Measurements from ENCODE around the gene HARS1. TPM values are rescaled to one million over a fixed set of nuclear protein-coding genes. Genes with fewer than 3 reads are reported as not detected.
"Not testable (repeated sequence)": the region's sequence is repeated elsewhere in the genome, so short reads cannot be mapped to it uniquely, and the experiment has no call there.

HARS1 gene
- total RNA-seq, 1 donor from 2014 or later, result 67.7 TPM

- H3K9me3 Mint-ChIP-seq, result no peaks in the 10 kb centered on the region
- no peaks in the 10 kb centered on the region for H3K27me3 Mint-ChIP-seq
- H3K4me3 Mint-ChIP-seq, result peak overlapping the region; percentile 99
- H3K36me3 Mint-ChIP-seq, result peaks cover 41% of the 10 kb centered on the region
- H3K27ac Mint-ChIP-seq, result peak overlapping the region; percentile 100
- no peak for TF ChIP-seq CTCF (conservative IDR thresholded peaks at IDR 0.05)
- peaks cover 22% of the 10 kb centered on the region for H3K4me1 Mint-ChIP-seq (ENCODE audit: unreplicated experiment)
- DNase-seq (ENCODE audit: extremely low spot score, unreplicated experiment), result no peak
Measured at GRCh38 chr5:140664030-140664358, 27.2 kb downstream of the HARS1 start.

- H3K27ac Mint-ChIP-seq; DNase-seq (ENCODE audit: extremely low spot score, unreplicated experiment); H3K4me3 Mint-ChIP-seq; H3K9me3 Mint-ChIP-seq; H3K27me3 Mint-ChIP-seq; H3K4me1 Mint-ChIP-seq (ENCODE audit: unreplicated experiment): not testable (repeated sequence)
- peaks cover 40% of the 10 kb centered on the region for H3K36me3 Mint-ChIP-seq
Measured at GRCh38 chr5:140660371-140660770, 30.8 kb downstream of the HARS1 start.

- no peak for TF ChIP-seq CTCF (conservative IDR thresholded peaks at IDR 0.05)
Measured at GRCh38 chr5:140658870-140659269, 32.3 kb downstream of the HARS1 start.

DNA sequence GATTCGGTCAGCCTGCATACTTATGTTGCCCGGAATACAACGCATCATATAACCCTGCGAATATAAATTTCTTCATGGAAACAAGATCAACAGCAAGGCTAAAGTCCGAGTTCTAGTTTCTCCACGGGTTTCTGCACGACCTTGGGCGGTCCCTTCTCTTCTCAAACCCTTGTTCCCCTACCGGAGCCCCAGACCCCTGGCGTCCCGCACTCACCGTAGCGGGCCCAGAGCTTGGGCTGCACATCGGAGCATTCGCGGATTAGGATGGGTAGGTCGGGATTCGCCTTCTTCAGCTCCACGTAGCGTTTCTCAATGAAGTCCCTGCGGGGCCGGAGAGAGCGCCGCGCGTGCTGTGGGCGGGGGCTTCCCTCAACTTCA lies 44.1 kb downstream of the HARS1 start:
- Mint-ChIP-seq H3K36me3 (peaks cover 20% of the 10 kb centered on the region), H3K27ac (peak overlapping the region; percentile 96), H3K9me3 (no peaks in the 10 kb centered on the region), H3K4me1 (ENCODE audit: unreplicated experiment) (peaks cover 16% of the 10 kb centered on the region), H3K4me3 (peak overlapping the region; percentile 99), H3K27me3 (no peaks in the 10 kb centered on the region)
- no peak for TF ChIP-seq CTCF (conservative IDR thresholded peaks at IDR 0.05)
- no peak for DNase-seq (ENCODE audit: extremely low spot score, unreplicated experiment)

More at GRCh38 chr5:140658870-140659269, 32.3 kb downstream of the HARS1 start:
- peaks cover 3% of the 10 kb centered on the region for H3K4me1 Mint-ChIP-seq (ENCODE audit: unreplicated experiment)
- no peaks in the 10 kb centered on the region for H3K27me3 Mint-ChIP-seq
- peaks cover 49% of the 10 kb centered on the region for H3K36me3 Mint-ChIP-seq
- no peaks in the 10 kb centered on the region for H3K9me3 Mint-ChIP-seq
- no peak overlapping the region for H3K27ac Mint-ChIP-seq
- H3K4me3 Mint-ChIP-seq, result no peak overlapping the region
- DNase-seq (ENCODE audit: extremely low spot score, unreplicated experiment), result no peak

GRCh38 chr5:140642718-140643117 lies 48.5 kb downstream of the HARS1 start:
- H3K9me3 Mint-ChIP-seq, result no peaks in the 10 kb centered on the region
- no peaks in the 10 kb centered on the region for H3K27me3 Mint-ChIP-seq
- peaks cover 7% of the 10 kb centered on the region for H3K36me3 Mint-ChIP-seq
- no peak for TF ChIP-seq CTCF (conservative IDR thresholded peaks at IDR 0.05)
- H3K27ac Mint-ChIP-seq, result no peak overlapping the region
- H3K4me3 Mint-ChIP-seq, result no peak overlapping the region
- peaks cover 31% of the 10 kb centered on the region for H3K4me1 Mint-ChIP-seq (ENCODE audit: unreplicated experiment)
- no peak for DNase-seq (ENCODE audit: extremely low spot score, unreplicated experiment)

DNA sequence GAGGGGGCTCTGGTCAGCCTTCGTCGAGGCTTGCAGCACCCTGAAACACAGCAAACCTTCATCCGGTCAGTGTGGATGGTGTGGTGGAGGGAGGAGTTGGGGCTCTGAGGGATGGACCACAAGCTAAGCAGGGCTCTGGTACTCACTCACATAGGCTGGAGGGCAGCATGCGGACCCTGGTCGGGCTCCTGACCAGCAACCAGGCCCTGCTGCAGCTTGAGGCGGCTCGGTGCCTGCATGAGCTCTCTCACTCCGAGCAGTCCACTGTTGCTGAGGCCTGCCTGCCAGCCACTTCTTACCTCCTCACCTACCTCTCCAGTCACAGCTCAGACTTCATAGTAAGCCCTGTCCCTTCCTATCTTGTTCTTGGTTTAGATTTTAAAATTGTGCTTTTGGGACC lies 49.5 kb downstream of the HARS1 start:
- no peak for DNase-seq (ENCODE audit: extremely low spot score, unreplicated experiment)
- H3K36me3 Mint-ChIP-seq, result peaks cover 3% of the 10 kb centered on the region
- no peak for TF ChIP-seq CTCF (conservative IDR thresholded peaks at IDR 0.05)
- H3K4me1 Mint-ChIP-seq (ENCODE audit: unreplicated experiment), result peaks cover 27% of the 10 kb centered on the region
- no peaks in the 10 kb centered on the region for H3K9me3 Mint-ChIP-seq
- H3K4me3 Mint-ChIP-seq, result no peak overlapping the region
- no peaks in the 10 kb centered on the region for H3K27me3 Mint-ChIP-seq
- no peak overlapping the region for H3K27ac Mint-ChIP-seq

Data from type B pancreatic cell (in vitro differentiated cells).